ENCODE measurements around the gene CDH1. TPM values are rescaled to one million over a fixed set of nuclear protein-coding genes. Genes with fewer than 3 reads are reported as not detected.
A peak's percentile ranks its signal among the peaks of the same experiment; 100 is the strongest.

CDH1 gene
- total RNA-seq, 1 experiment from 2014 or later, result 19.0 TPM

- DNase-seq, result no peak
- Histone ChIP-seq H3K27me3 (ENCODE audit: control insufficient read depth, insufficient read depth, low read length) (peaks cover 13% of the 10 kb centered on the region; the same call in 1 of the 2 replicates), H3K36me3 (replicated peaks; ENCODE audit: control insufficient read depth, insufficient read depth, low read length) (no peaks in the 10 kb centered on the region; the same call in 1 of the 2 replicates), H3K4me3 (ENCODE audit: insufficient read depth, low read depth, low read length) (no peak overlapping the region)
These were observed 3.0 kb downstream of the CDH1 start for GRCh38 chr16:68739964-68740627.

GRCh38 chr16:68740628-68741346 lies 3.7 kb downstream of the CDH1 start:
- peaks cover 13% of the 10 kb centered on the region; the same call in 1 of the 2 replicates for H3K27me3 ChIP-seq (ENCODE audit: control insufficient read depth, insufficient read depth, low read length)
- H3K36me3 ChIP-seq (replicated peaks; ENCODE audit: control insufficient read depth, insufficient read depth, low read length), result no peaks in the 10 kb centered on the region; the same call in 1 of the 2 replicates
- H3K4me3 ChIP-seq (ENCODE audit: insufficient read depth, low read depth, low read length), result no peak overlapping the region
- DNase-seq, result no peak

GRCh38 chr16:68743664-68744063 lies 6.6 kb downstream of the CDH1 start:
- H3K4me3 ChIP-seq (ENCODE audit: insufficient read depth, low read depth, low read length), result no peak overlapping the region
- DNase-seq, result no peak
- no peaks in the 10 kb centered on the region; the same call in 1 of the 2 replicates for H3K36me3 ChIP-seq (replicated peaks; ENCODE audit: control insufficient read depth, insufficient read depth, low read length)
- no peaks in the 10 kb centered on the region; the same call in 1 of the 2 replicates for H3K27me3 ChIP-seq (ENCODE audit: control insufficient read depth, insufficient read depth, low read length)

DNA sequence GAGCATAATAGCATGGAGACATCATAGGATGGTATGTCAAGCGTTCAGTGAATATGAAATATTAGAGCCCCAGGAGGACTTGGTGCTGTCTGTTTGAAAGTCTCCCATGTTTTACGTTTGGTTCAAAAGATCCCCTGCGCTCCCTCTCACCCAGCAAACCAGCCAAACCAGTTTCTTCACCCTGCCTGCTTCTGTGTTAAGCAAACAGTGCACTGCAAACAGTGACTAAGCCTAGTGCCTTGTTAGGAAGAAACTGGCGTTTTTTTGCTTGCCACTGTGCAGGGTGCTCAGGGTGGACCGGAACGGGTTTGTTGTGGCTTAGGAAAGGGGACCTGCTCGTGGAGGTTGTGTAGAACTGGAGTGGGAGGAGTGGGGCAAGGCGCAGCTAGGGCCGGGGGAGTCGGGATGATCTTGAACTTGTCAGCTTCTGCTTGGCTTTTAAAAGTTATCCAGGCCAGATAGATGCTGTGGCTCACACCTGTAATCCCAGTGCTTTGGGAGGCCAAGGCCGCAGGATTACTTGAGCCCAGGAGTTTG lies 7.7 kb downstream of the CDH1 start:
- Histone ChIP-seq H3K27me3 (ENCODE audit: control insufficient read depth, insufficient read depth, low read length) (no peaks in the 10 kb centered on the region), H3K4me3 (ENCODE audit: insufficient read depth, low read depth, low read length) (no peak overlapping the region), H3K36me3 (replicated peaks; ENCODE audit: control insufficient read depth, insufficient read depth, low read length) (no peaks in the 10 kb centered on the region; the same call in 1 of the 2 replicates)
- DNase-seq, result peak; percentile 53

- H3K27me3 ChIP-seq (ENCODE audit: control insufficient read depth, insufficient read depth, low read length), result no peaks in the 10 kb centered on the region
- no peak overlapping the region for H3K4me3 ChIP-seq (ENCODE audit: insufficient read depth, low read depth, low read length)
- no peaks in the 10 kb centered on the region; the same call in 1 of the 2 replicates for H3K36me3 ChIP-seq (replicated peaks; ENCODE audit: control insufficient read depth, insufficient read depth, low read length)
- no peak for DNase-seq
These were observed 9.9 kb downstream of the CDH1 start for GRCh38 chr16:68746951-68747350.

DNA sequence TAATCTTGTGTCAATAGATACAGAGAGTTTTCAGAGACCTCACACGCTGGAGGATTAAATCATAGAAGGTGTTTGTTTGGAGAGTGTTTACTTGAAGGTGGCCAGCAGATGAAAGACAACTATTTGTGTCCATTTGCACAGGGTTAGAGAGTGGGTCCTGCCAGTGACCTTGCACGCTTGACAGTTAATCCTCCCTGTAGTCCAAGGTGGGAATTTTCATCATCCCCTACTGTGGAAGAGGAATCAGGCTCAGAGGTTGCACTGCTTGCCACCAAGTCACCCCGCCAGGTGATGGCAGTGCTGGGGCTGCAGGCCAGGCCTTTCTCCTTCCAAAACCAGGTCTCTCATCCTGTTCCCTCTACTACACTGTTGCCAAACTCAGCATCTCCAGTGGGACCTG lies 12.3 kb downstream of the CDH1 start:
- H3K36me3 ChIP-seq (replicated peaks; ENCODE audit: control insufficient read depth, insufficient read depth, low read length), result no peaks in the 10 kb centered on the region; the same call in none of the 2 replicates
- no peaks in the 10 kb centered on the region for H3K27me3 ChIP-seq (ENCODE audit: control insufficient read depth, insufficient read depth, low read length)
- DNase-seq, result peak; percentile 46
- H3K4me3 ChIP-seq (ENCODE audit: insufficient read depth, low read depth, low read length), result no peak overlapping the region

- no peaks in the 10 kb centered on the region; the same call in none of the 2 replicates for H3K36me3 ChIP-seq (replicated peaks; ENCODE audit: control insufficient read depth, insufficient read depth, low read length)
- no peaks in the 10 kb centered on the region for H3K27me3 ChIP-seq (ENCODE audit: control insufficient read depth, insufficient read depth, low read length)
- no peak for DNase-seq
- H3K4me3 ChIP-seq (ENCODE audit: insufficient read depth, low read depth, low read length), result no peak overlapping the region
These were observed 13.2 kb downstream of the CDH1 start for GRCh38 chr16:68750193-68750695.

GRCh38 chr16:68751160-68751559 lies 14.1 kb downstream of the CDH1 start:
- H3K4me3 ChIP-seq (ENCODE audit: insufficient read depth, low read depth, low read length), result no peak overlapping the region
- no peaks in the 10 kb centered on the region for H3K27me3 ChIP-seq (ENCODE audit: control insufficient read depth, insufficient read depth, low read length)
- H3K36me3 ChIP-seq (replicated peaks; ENCODE audit: control insufficient read depth, insufficient read depth, low read length), result no peaks in the 10 kb centered on the region; the same call in none of the 2 replicates
- no peak for DNase-seq

DNA sequence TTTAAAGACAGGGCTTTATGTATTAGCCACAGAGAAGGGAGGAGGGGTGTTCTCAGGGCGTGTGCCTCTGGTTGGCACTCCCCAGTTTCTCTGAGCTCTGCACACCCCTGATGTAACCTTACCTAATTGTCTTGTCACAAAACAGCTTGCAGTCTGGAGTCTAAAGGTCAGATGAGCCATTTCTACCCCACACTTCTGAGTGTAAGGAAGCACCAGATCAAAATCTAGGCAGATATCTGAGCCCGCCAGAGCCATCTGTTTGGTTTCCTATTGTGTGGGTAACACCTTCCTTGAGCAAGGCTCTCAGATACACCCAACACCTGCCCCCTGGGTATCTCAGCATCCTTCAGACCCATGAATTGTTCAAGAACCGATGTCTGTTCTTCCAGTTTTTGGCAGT lies 15.5 kb downstream of the CDH1 start:
- DNase-seq, result no peak
- H3K27me3 ChIP-seq (ENCODE audit: control insufficient read depth, insufficient read depth, low read length), result no peaks in the 10 kb centered on the region
- H3K4me3 ChIP-seq (ENCODE audit: insufficient read depth, low read depth, low read length), result no peak overlapping the region
- no peaks in the 10 kb centered on the region; the same call in none of the 2 replicates for H3K36me3 ChIP-seq (replicated peaks; ENCODE audit: control insufficient read depth, insufficient read depth, low read length)

DNA sequence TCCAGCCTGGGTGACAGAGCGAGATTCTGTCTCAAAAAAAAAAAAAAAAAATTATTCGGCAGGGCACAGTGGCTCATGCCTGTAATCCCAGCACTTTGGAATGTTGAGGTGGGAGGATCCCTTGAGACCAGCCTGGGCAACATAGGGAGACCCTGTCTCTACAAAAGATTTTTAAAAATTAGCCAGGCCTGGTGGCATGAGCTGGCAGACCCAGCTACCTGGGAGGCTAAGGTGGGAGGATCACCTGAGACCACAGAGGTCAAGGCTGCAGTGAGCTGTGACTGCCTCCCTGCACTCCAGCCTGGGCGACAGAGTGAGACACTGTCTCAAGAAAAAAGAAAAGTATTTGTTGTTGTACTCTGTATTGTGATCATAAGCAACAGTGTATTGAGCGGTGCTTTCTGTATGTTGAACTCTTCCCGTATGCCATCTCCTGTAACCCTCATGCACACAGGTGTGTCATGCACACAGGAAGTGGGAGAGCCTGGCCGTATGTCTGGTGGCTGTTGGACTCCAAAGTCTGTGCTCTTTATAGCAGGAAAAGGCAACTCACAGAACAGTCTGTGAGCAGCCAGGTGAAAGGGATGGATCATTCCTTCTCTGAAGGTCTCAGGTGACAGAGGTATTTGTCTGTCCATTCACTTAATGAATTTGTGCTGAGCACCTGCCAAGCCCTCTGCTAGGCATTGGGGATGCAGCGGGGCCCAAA lies 17.1 kb downstream of the CDH1 start:
- no peak overlapping the region for H3K4me3 ChIP-seq (ENCODE audit: insufficient read depth, low read depth, low read length)
- no peak for DNase-seq
- H3K36me3 ChIP-seq (replicated peaks; ENCODE audit: control insufficient read depth, insufficient read depth, low read length), result no peaks in the 10 kb centered on the region; the same call in none of the 2 replicates
- H3K27me3 ChIP-seq (ENCODE audit: control insufficient read depth, insufficient read depth, low read length), result no peaks in the 10 kb centered on the region

DNA sequence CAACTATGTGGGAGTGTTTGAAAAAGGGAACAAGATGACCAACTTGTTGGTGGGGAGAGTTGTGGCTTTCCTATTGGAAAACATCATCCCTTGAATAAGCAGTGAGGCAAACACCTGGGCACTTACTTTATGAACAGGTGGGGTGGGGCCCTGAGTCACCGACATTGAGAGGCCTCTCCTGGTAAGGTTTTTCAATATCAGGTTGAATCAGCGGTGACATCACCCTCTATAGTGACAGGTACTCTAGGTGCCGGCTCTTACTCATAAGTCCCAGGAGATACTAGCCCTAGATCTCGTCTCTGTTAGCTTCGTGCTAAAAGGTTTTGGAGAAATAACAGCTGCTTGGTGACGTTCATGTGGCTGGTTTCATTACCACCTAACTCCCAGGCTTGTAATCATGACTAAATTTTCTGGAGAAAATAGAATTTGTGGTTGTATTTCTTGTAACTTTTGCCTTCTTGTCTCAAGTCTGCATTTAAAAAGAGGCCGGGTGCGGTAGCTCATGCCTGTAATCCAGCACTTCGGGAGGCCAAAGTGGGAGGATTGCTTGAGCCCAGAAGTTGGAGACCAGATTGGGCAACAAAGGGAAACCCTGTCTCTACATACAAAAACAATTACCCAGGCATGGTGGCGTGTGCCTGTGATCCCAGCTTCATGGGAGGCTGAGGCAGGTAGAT lies 19.3 kb downstream of the CDH1 start:
- H3K36me3 ChIP-seq (replicated peaks; ENCODE audit: control insufficient read depth, insufficient read depth, low read length), result peaks cover 2% of the 10 kb centered on the region; the same call in 1 of the 2 replicates
- no peak overlapping the region for H3K4me3 ChIP-seq (ENCODE audit: insufficient read depth, low read depth, low read length)
- no peak for DNase-seq
- H3K27me3 ChIP-seq (ENCODE audit: control insufficient read depth, insufficient read depth, low read length), result no peaks in the 10 kb centered on the region

DNA sequence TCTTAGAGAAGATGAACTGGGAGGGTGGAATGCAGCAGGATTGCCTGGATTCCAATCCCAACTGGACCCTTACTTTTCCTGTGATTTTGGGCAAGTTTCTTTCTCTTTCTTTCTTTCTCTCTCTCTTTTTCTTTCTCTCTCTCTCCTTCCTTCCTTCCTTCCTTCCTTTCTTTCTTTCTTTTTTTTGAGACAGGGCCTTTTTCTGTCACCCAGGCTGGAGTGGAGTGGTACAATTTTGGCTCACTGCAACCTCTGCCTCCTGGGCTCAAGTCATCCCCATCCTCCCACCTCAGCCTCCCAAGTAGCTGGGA lies 20.5 kb downstream of the CDH1 start:
- no peak for DNase-seq
- Histone ChIP-seq H3K4me3 (ENCODE audit: insufficient read depth, low read depth, low read length) (no peak overlapping the region), H3K36me3 (replicated peaks; ENCODE audit: control insufficient read depth, insufficient read depth, low read length) (peaks cover 2% of the 10 kb centered on the region), H3K27me3 (ENCODE audit: control insufficient read depth, insufficient read depth, low read length) (no peaks in the 10 kb centered on the region)

GRCh38 chr16:68759062-68759461 lies 22.0 kb downstream of the CDH1 start:
- no peaks in the 10 kb centered on the region for H3K27me3 ChIP-seq (ENCODE audit: control insufficient read depth, insufficient read depth, low read length)
- H3K36me3 ChIP-seq (replicated peaks; ENCODE audit: control insufficient read depth, insufficient read depth, low read length), result peaks cover 2% of the 10 kb centered on the region
- DNase-seq, result no peak
- no peak overlapping the region for H3K4me3 ChIP-seq (ENCODE audit: insufficient read depth, low read depth, low read length)

DNA sequence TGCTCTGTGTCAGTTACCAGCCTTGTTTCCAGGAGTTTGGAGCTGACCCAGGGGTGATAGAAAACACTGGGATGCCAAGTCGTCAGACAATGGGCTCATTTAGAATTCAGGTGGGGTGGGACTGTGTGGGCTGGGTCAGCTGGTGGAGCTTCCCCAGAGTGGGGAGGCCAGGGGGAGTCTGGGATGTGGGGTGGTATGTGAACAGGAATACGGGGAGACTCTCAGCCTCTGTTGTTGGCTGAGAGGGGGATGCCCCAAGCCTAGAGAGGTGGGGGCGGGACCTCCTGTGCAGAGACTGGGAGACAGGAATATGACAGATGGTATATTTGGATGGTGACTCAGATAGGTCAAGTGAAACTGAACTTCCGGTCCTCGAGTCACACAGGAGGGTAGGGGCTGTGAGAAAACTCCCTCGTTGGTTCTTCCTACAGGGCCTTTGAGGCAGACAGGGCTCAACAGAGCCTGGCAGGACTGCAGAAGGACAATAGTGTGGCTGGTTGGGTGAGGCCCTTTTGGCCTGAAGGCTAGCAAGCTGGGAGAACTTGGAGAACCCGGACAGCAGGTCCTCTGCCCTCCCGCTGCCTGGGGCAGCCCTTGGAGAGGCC lies 23.7 kb downstream of the CDH1 start:
- no peak overlapping the region for H3K4me3 ChIP-seq (ENCODE audit: insufficient read depth, low read depth, low read length)
- no peak for DNase-seq
- H3K27me3 ChIP-seq (ENCODE audit: control insufficient read depth, insufficient read depth, low read length), result no peaks in the 10 kb centered on the region
- H3K36me3 ChIP-seq (replicated peaks; ENCODE audit: control insufficient read depth, insufficient read depth, low read length), result peaks cover 2% of the 10 kb centered on the region
